Vagina (tissue), 2 donors: Measurements from ENCODE around the gene ZFHX3. TPM values are rescaled to one million over a fixed set of nuclear protein-coding genes. Genes with fewer than 3 reads are reported as not detected.

ENCODE experiments used
- DNase-seq, 2 donors: peaks; one replicate each; pipeline ENCODE4 v3.0.0-alpha.2; 2017; ENCODE audit errors: extremely low spot score in 2 of 2
- H3K27ac ChIP-seq: fragments of 200-600 bp; sonication (generic); one replicate; pipeline ENCODE4 v1.5.1; 2019
- H3K27me3 ChIP-seq: fragments of 200-600 bp; sonication (generic); one replicate; pipeline ENCODE4 v1.5.1; 2019
- H3K36me3 ChIP-seq, 2 donors: fragments of 200-600 bp; sonication (generic); one replicate each; pipeline ENCODE4 v1.5.1; 2017 to 2019
- H3K4me1 ChIP-seq: fragments of 200-600 bp; sonication (generic); one replicate; pipeline ENCODE4 v1.5.1; 2019
- H3K4me3 ChIP-seq, 2 donors: fragments of 200-600 bp; sonication (generic); 1 replicate in 1 of 2; 2 replicates in 1 of 2; pipeline ENCODE4 v1.5.1; 2016 to 2019
- H3K9me3 ChIP-seq: fragments of 200-600 bp; sonication (generic); one replicate; pipeline ENCODE4 v1.5.1; 2019
- CTCF ChIP-seq, 3 experiments: fragments of 450-650 bp in 2 of 3; fragments of 200-600 bp in 1 of 3; sonication (generic) in 1 of 3; IDR thresholded peaks; one replicate each; pipeline ENCODE4 v1.5.1; 2017 to 2019; ENCODE audit warnings: antibody characterized with exemption in 3 of 3, mild to moderate bottlenecking in 2 of 3, moderate library complexity in 2 of 3
- POLR2A ChIP-seq, 2 donors: fragments of 450-650 bp; IDR thresholded peaks; one replicate each; pipeline ENCODE4 v1.6.1; 2017; ENCODE audit warnings: antibody characterized with exemption in 2 of 2, mild to moderate bottlenecking in 2 of 2, moderate library complexity in 2 of 2
- POLR2AphosphoS5 ChIP-seq, 2 donors: sonication (generic); formaldehyde crosslinking; IDR thresholded peaks; one replicate each; pipeline ENCODE4 v1.9.0; 2017; ENCODE audit warnings: antibody characterized with exemption in 2 of 2, mild to moderate bottlenecking in 2 of 2, low read depth in 1 of 2; ENCODE audit not compliant: insufficient read depth in 1 of 2
- intact Hi-C: fragments of 100-400 bp; cut with DNase I; formaldehyde crosslinking; loops from one replicate; pipeline ENCODE4 v1.15.1; 2023
- total RNA-seq: library from RNA; depleted of rRNA; stranded (reverse); fragments of >200 nt; gene quantifications from one replicate; pipeline ENCODE4 v1.2.3, GENCODE V29; 2016

ZFHX3 gene
- total RNA-seq, 1 donor from 2014 or later = 28.0 TPM

GRCh38 chr16:73037331-73037745 is 10.6 kb downstream of the ZFHX3 start:
- H3K4me1 ChIP-seq = peaks cover 52% of the 10 kb centered on the region

GRCh38 chr16:73036074-73036826 is 11.7 kb downstream of the ZFHX3 start:
- Histone ChIP-seq H3K4me1 (peaks cover 57% of the 10 kb centered on the region), H3K4me3 (no peak overlapping the region), H3K36me3 (no peaks in the 10 kb centered on the region), H3K27ac (no peak overlapping the region), H3K27me3 (no peaks in the 10 kb centered on the region), H3K9me3 (no peaks in the 10 kb centered on the region)
- no peak for DNase-seq
- intact Hi-C loops = no loop called here
- TF ChIP-seq CTCF (IDR thresholded peaks at IDR 0.05) (no peak), POLR2AphosphoS5 (IDR thresholded peaks at IDR 0.05; ENCODE audit: insufficient read depth in 1 of 2, low read depth in 1 of 2) (no peak), POLR2A (IDR thresholded peaks at IDR 0.05) (no peak)

More at GRCh38 chr16:73037331-73037745, 10.6 kb downstream of the ZFHX3 start:
- no peak for TF ChIP-seq POLR2A (IDR thresholded peaks at IDR 0.05)
- H3K36me3 ChIP-seq = no peaks in the 10 kb centered on the region
- no peaks in the 10 kb centered on the region for H3K27me3 ChIP-seq
- H3K4me3 ChIP-seq = no peak overlapping the region
- no peak for DNase-seq
- no peak overlapping the region for H3K27ac ChIP-seq
- H3K9me3 ChIP-seq = no peaks in the 10 kb centered on the region
- intact Hi-C loops = no loop called here

GRCh38 chr16:73034374-73034773 is 13.6 kb downstream of the ZFHX3 start:
- intact Hi-C loops = no loop called here
- Histone ChIP-seq H3K9me3 (no peaks in the 10 kb centered on the region), H3K4me3 (no peak overlapping the region), H3K27me3 (no peaks in the 10 kb centered on the region), H3K4me1 (peaks cover 45% of the 10 kb centered on the region), H3K36me3 (no peaks in the 10 kb centered on the region), H3K27ac (no peak overlapping the region)
- TF ChIP-seq CTCF (IDR thresholded peaks at IDR 0.05) (no peak), POLR2AphosphoS5 (IDR thresholded peaks at IDR 0.05; ENCODE audit: insufficient read depth in 1 of 2, low read depth in 1 of 2) (no peak), POLR2A (IDR thresholded peaks at IDR 0.05) (no peak)
- DNase-seq = no peak

DNA sequence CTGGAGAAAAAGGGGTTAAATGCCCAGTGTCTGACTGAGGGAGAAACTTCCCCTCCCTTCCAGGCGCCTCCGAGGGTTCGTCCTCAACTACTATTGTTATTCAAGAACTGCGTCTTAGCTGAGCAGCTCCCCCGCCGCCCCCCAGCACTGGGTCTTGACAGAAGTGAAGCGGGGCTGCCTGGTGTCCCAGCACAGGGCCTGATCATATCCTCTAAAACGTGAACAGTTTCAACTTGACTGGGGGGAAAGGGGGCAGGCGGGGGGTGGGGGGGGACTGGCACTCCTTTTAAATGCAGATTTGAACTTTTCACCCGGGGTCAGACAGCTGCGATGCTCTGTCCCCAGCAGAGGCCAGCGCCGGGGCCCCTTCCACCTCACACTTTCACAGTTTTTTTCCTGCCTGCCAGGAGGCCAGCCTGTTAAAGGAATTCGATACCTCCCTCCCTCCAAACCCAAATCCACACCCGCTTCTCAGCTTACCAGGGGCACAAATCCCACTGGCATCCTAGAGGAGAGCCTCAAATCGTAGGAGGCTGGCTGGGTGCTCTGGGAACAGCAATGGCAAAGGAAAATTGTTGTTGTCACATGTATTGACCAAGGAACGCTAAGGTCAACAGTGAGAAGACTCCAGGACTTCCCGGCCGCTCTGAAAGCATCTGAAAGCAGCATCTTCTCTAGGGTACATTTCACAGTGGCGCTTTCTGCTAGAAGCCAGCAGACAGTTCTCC is 14.5 kb downstream of the ZFHX3 start:
- H3K36me3 ChIP-seq = no peaks in the 10 kb centered on the region
- peaks cover 53% of the 10 kb centered on the region for H3K4me1 ChIP-seq
- H3K27ac ChIP-seq = no peak overlapping the region
- no peak for TF ChIP-seq POLR2A (IDR thresholded peaks at IDR 0.05)
- intact Hi-C loops = no loop called here
- H3K27me3 ChIP-seq = no peaks in the 10 kb centered on the region
- H3K4me3 ChIP-seq = no peak overlapping the region
- H3K9me3 ChIP-seq = no peaks in the 10 kb centered on the region
- DNase-seq = no peak

- DNase-seq = no peak
- intact Hi-C loops = no loop called here
- H3K4me3 ChIP-seq = no peak overlapping the region
- no peak overlapping the region for H3K27ac ChIP-seq
- no peaks in the 10 kb centered on the region for H3K9me3 ChIP-seq
- H3K36me3 ChIP-seq = no peaks in the 10 kb centered on the region
- TF ChIP-seq POLR2AphosphoS5 (IDR thresholded peaks at IDR 0.05; ENCODE audit: insufficient read depth in 1 of 2, low read depth in 1 of 2) = no peak
- no peak for TF ChIP-seq POLR2A (IDR thresholded peaks at IDR 0.05)
- TF ChIP-seq CTCF (IDR thresholded peaks at IDR 0.05) = no peak
- H3K27me3 ChIP-seq = no peaks in the 10 kb centered on the region
- peaks cover 57% of the 10 kb centered on the region for H3K4me1 ChIP-seq
Observed at GRCh38 chr16:73032541-73033270, 15.2 kb downstream of the ZFHX3 start.
